ENCODE measurements around the gene INTS6L.

DNA sequence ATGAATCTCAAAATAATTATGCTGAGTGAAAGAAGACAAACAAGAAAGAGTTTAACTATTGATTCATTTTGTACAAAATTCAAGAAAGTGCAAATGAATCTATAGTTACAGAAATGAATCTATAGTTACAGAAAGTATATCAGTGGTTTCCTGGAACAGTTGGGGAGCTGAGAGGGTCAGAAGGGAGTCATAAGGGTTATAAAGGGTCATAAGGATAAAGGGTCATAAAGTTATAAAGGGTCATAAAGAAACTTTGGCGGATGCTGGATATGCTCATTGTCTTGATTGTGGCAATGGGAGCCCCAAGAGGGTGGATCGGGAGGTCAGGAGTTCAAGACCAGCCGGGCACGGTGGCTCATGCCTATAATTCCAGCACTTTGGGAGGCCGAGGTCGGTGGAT, 26.0 kb upstream of the INTS6L start:
- TF ChIP-seq CTCF (IDR thresholded peaks at IDR 0.05) (no peak), POLR2A (IDR thresholded peaks at IDR 0.05) (no peak), EP300 (IDR thresholded peaks at IDR 0.05) (no peak), POLR2AphosphoS5 (IDR thresholded peaks at IDR 0.05) (no peak)
